ENCODE results near the gene EZH2. TPM values are rescaled to one million over a fixed set of nuclear protein-coding genes. Genes with fewer than 3 reads are reported as not detected.

EZH2 gene
- total RNA-seq, 4 donors from 2014 or later = 9.5 to 16.3 (median 11.3) TPM

DNA sequence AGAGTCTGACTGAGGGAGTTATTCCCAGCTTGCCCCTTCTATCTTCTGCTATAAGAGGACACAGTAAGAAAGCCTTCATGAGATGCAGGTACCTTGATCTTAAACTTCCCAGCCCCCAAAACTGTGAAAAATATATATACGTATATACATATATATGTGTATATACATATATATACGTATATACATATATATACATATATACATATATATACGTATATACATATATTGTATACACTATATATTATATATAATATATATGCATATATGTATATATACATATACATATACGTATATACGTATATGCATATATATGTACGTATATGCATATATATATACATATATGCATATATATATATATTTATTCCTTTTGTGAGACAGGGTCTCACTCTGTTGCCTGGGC is 17.7 kb downstream of the EZH2 start:
- no peak overlapping the region for H3K4me3 ChIP-seq (ENCODE audit: low read depth, poor library complexity, severe bottlenecking)
- WGBS, 2 donors = 97% methylated on average over 6 of the region's 6 CpGs
- no peak for DNase-seq (ENCODE audit: low spot score in 2 of 2)
- intact Hi-C loops (cut with DNase I; ENCODE audit: low total_unique reads) = no loop called here
- TF ChIP-seq, protein P1, sequence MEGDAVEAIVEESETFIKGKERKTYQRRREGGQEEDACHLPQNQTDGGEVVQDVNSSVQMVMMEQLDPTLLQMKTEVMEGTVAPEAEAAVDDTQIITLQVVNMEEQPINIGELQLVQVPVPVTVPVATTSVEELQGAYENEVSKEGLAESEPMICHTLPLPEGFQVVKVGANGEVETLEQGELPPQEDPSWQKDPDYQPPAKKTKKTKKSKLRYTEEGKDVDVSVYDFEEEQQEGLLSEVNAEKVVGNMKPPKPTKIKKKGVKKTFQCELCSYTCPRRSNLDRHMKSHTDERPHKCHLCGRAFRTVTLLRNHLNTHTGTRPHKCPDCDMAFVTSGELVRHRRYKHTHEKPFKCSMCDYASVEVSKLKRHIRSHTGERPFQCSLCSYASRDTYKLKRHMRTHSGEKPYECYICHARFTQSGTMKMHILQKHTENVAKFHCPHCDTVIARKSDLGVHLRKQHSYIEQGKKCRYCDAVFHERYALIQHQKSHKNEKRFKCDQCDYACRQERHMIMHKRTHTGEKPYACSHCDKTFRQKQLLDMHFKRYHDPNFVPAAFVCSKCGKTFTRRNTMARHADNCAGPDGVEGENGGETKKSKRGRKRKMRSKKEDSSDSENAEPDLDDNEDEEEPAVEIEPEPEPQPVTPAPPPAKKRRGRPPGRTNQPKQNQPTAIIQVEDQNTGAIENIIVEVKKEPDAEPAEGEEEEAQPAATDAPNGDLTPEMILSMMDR (IDR thresholded peaks at IDR 0.05) = no peak
- no peak for TF ChIP-seq POLR2A (IDR thresholded peaks at IDR 0.05)

DNA sequence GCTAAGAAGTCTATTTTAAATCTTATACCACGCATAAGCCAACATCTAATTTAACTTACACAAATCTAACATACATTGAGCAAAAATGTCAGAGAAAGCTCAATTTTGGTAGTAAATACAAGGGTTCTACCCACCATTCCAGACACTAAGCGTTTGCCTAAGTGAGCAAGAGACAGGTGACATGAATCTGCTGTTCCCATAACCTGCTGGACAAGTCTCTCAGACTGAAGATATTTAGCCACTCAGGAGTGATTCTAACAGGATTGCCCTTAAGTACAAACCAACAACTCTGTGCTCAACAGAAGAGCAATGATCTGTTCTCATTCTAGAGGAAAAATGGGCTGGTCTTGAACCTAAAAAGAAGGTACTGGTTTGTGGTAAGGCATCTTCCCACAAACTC is 18.8 kb downstream of the EZH2 start:
- no peak overlapping the region for H3K4me3 ChIP-seq (ENCODE audit: low read depth, poor library complexity, severe bottlenecking)
- no peak for DNase-seq (ENCODE audit: low spot score in 2 of 2)
- intact Hi-C loops (cut with DNase I; ENCODE audit: low total_unique reads) = no loop called here
- 83 to 88% methylated on average over 2 of the region's 2 CpGs for WGBS, 2 donors
- TF ChIP-seq, protein P1 (IDR thresholded peaks at IDR 0.05) = no peak
- TF ChIP-seq POLR2A (IDR thresholded peaks at IDR 0.05) = no peak

- TF ChIP-seq, protein P1 (IDR thresholded peaks at IDR 0.05) = no peak
- no peak for TF ChIP-seq POLR2A (IDR thresholded peaks at IDR 0.05)
- WGBS, 2 donors = 55 to 61% methylated on average over 2 of the region's 2 CpGs
- no peak overlapping the region for H3K4me3 ChIP-seq (ENCODE audit: low read depth, poor library complexity, severe bottlenecking)
- DNase-seq (ENCODE audit: low spot score in 2 of 2) = no peak
- intact Hi-C loops (cut with DNase I; ENCODE audit: low total_unique reads) = no loop called here
These were observed 20.8 kb downstream of the EZH2 start for GRCh38 chr7:148863324-148863723.

DNA sequence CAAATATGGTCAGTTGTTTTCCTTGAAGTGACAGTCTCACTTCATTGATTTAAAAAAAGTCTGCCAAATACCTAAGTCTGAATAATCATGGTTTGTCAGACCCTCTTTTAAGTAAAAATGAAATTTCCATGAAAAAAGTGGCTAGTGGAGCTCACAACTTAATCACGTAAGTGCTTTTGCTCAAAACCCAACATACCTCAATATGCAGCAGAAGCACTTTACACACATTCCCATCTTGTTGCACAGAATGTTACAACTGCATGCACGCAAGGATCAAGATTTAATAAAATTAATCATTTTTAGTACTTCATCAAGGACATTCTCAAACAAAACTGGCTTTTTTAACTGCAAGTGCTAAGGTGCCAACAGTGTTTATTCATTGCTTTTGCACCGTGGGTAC is 21.6 kb downstream of the EZH2 start:
- no peak for DNase-seq (ENCODE audit: low spot score in 2 of 2)
- 70 to 79% methylated on average over 3 of the region's 3 CpGs for WGBS, 2 donors
- TF ChIP-seq POLR2A (IDR thresholded peaks at IDR 0.05) = no peak
- TF ChIP-seq, protein P1 (IDR thresholded peaks at IDR 0.05) = no peak
- intact Hi-C loops (cut with DNase I; ENCODE audit: low total_unique reads) = no loop called here
- no peak overlapping the region for H3K4me3 ChIP-seq (ENCODE audit: low read depth, poor library complexity, severe bottlenecking)

GRCh38 chr7:148858489-148858888 is 25.6 kb downstream of the EZH2 start:
- intact Hi-C loops (cut with DNase I; ENCODE audit: low total_unique reads) = no loop called here
- no peak overlapping the region for H3K4me3 ChIP-seq (ENCODE audit: low read depth, poor library complexity, severe bottlenecking)
- WGBS, 2 donors = 88 to 90% methylated on average over 2 of the region's 2 CpGs
- TF ChIP-seq, protein P1 (IDR thresholded peaks at IDR 0.05) = no peak
- no peak for TF ChIP-seq POLR2A (IDR thresholded peaks at IDR 0.05)
- no peak for DNase-seq (ENCODE audit: low spot score in 2 of 2)

GRCh38 chr7:148856891-148857290 is 27.2 kb downstream of the EZH2 start:
- WGBS, 2 donors = 83 to 84% methylated on average over 5 of the region's 5 CpGs
- no peak overlapping the region for H3K4me3 ChIP-seq (ENCODE audit: low read depth, poor library complexity, severe bottlenecking)
- no peak for TF ChIP-seq POLR2A (IDR thresholded peaks at IDR 0.05)
- TF ChIP-seq, protein P1 (IDR thresholded peaks at IDR 0.05) = no peak
- no peak for DNase-seq (ENCODE audit: low spot score in 2 of 2)
- intact Hi-C loops (cut with DNase I; ENCODE audit: low total_unique reads) = no loop called here
